AG04450 (cell line): ENCODE data around the gene FARS2. TPM values are rescaled to one million over a fixed set of nuclear protein-coding genes. Genes with fewer than 3 reads are reported as not detected.

Experiments used
- CTCF ChIA-PET: fragments of 300-600, 350-600 bp; formaldehyde crosslinking; extraction: SDS; loops from one replicate; lab custom pipeline; 2022; ENCODE audit warnings: antibody characterized with exemption, inconsistent platforms; lab: Charles Lee
- POLR2A ChIA-PET: fragments of 350-600 bp; formaldehyde crosslinking; extraction: SDS; loops from one replicate; lab custom pipeline; 2021; ENCODE audit warnings: antibody characterized with exemption, inconsistent platforms; lab: Yijun Ruan, JAX
- DNase-seq: peaks from one replicate; pipeline ENCODE4 v3.0.0-alpha.2; 2011; ENCODE audit warnings: low read depth, low spot score
- H3K27ac ChIP-seq: one replicate; pipeline ENCODE4 v1.5.1; 2012; ENCODE audit warnings: low read depth, low read length, control low read depth
- H3K27me3 ChIP-seq: one replicate; pipeline ENCODE4 v1.6.0; 2012; ENCODE audit warnings: low read length; ENCODE audit not compliant: control insufficient read depth, insufficient read depth
- H3K4me3 ChIP-seq: 2 replicates; pipeline ENCODE4 v1.5.1; 2011; ENCODE audit warnings: mild to moderate bottlenecking, low read depth, low read length, control low read depth
- H3K9me3 ChIP-seq: 2 replicates; pipeline ENCODE4 v1.5.1; 2012; ENCODE audit warnings: low read length; ENCODE audit not compliant: control insufficient read depth, insufficient read depth
- CTCF ChIP-seq: IDR thresholded peaks from 2 replicates; pipeline ENCODE4 v1.5.1; 2011; ENCODE audit warnings: low read depth, low read length, control low read depth, inconsistent platforms
- polyA plus RNA-seq: library from polyadenylated mRNA; depleted of rRNA; stranded (reverse); fragments of >200 nt; gene quantifications from 2 replicates; pipeline ENCODE4 v1.2.3, GENCODE V29; 2011

Gene FARS2
- polyA plus RNA-seq, 1 experiment: 14.0 TPM

- POLR2A ChIA-PET: interaction anchor here (1.1 kb wide), 1 partner anchor 26 kb away, joined by 9 read pairs; the partner anchor contains the start of genes FARS2 and LYRM4
- CTCF ChIA-PET: interaction anchor here (0.9 to 2.2 kb wide), 4 partner anchors 12 to 144 kb away, joined by 3 to 8 read pairs (median 4); partner anchors contain the start of genes FARS2 and LYRM4
- Histone ChIP-seq H3K27me3 (no peaks in the 10 kb centered on the region), H3K9me3 (no peaks in the 10 kb centered on the region), H3K27ac (no peak overlapping the region), H3K4me3 (no peak overlapping the region)
- DNase-seq: peak; percentile 55
- TF ChIP-seq CTCF: no peak; the same call in 1 of the 2 replicates
Observed at GRCh38 chr6:5287205-5287965, 26.1 kb downstream of the FARS2 start.

- H3K9me3 ChIP-seq: no peaks in the 10 kb centered on the region
- ChIA-PET CTCF (interaction anchor here (0.9 to 2.2 kb wide), 4 partner anchors 12 to 144 kb away, joined by 3 to 8 read pairs (median 4); partner anchors contain the start of genes FARS2 and LYRM4), POLR2A (interaction anchor here (1.1 kb wide), 1 partner anchor 27 kb away, joined by 9 read pairs; the partner anchor contains the start of genes FARS2 and LYRM4)
- no peaks in the 10 kb centered on the region for H3K27me3 ChIP-seq
- H3K4me3 ChIP-seq: no peak overlapping the region
- no peak for DNase-seq
- 0 out of 2 replicates have a peak, but pooled peaks have one; percentile 5 for TF ChIP-seq CTCF
- H3K27ac ChIP-seq: no peak overlapping the region
Observed at GRCh38 chr6:5287966-5288297, 26.6 kb downstream of the FARS2 start.

DNA sequence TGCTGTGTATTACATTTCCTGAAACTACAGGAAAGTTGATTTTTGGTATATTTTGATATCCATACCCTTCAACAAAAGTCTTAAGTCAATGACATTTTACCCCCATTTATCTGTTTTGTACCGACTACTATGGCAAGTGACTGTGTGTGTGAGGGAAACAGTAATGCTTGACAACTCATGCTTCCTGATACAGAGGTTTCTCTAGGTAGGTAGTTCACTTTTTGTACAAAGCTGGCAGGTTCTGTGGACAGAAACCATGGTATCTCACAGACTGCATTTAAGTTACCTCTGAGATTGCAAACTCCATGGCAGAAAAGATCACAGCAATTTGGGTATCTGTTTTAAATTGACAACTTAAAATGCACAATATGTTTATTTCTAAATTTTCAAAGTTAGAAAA is 28.8 kb downstream of the FARS2 start:
- ChIA-PET CTCF (interaction anchor here (1.0 to 1.3 kb wide), 2 partner anchors 29 to 147 kb away, joined by 4 to 5 read pairs; partner anchors contain the start of genes FARS2 and LYRM4), POLR2A (no interaction called here)
- no peak for TF ChIP-seq CTCF

GRCh38 chr6:5290500-5290899 is 29.2 kb downstream of the FARS2 start:
- CTCF ChIA-PET: interaction anchor here (1.0 to 1.3 kb wide), 2 partner anchors 30 to 147 kb away, joined by 4 to 5 read pairs; partner anchors contain the start of genes FARS2 and LYRM4
- POLR2A ChIA-PET: interaction anchor here (0.6 kb wide), 1 partner anchor 1268 kb away, joined by 4 read pairs; no protein-coding TSS in a partner anchor
- no peak overlapping the region for H3K27ac ChIP-seq

More for the DNA sequence above, 28.8 kb downstream of the FARS2 start:
- no peak for DNase-seq
- no peak overlapping the region for H3K27ac ChIP-seq
- no peaks in the 10 kb centered on the region for H3K9me3 ChIP-seq
- H3K4me3 ChIP-seq: no peak overlapping the region
- no peaks in the 10 kb centered on the region for H3K27me3 ChIP-seq

More at GRCh38 chr6:5290500-5290899, 29.2 kb downstream of the FARS2 start:
- Histone ChIP-seq H3K4me3 (no peak overlapping the region), H3K27me3 (no peaks in the 10 kb centered on the region), H3K9me3 (no peaks in the 10 kb centered on the region)
- TF ChIP-seq CTCF: no peak
- DNase-seq: no peak
